ENCODE measurements around the gene SPG11. TPM values are rescaled to one million over a fixed set of nuclear protein-coding genes. Genes with fewer than 3 reads are reported as not detected.
A peak's percentile ranks its signal among the peaks of the same experiment; 100 is the strongest.

The SPG11 gene
- total and polyA plus RNA-seq, 4 donors, result 17.3 to 65.3 (median 31.3) TPM

GRCh38 chr15:44535523-44536301 lies 127.8 kb downstream of the SPG11 start:
- Histone ChIP-seq H3K4me3 (ENCODE audit: low read depth in 1 of 3, low read length in 3 of 3) (peak overlapping the region; percentile 72 to 96 (median 89)), H3K27me3 (ENCODE audit: control insufficient read depth in 4 of 4, insufficient read depth in 4 of 4, low read length in 3 of 4) (no peaks in the 10 kb centered on the region), H3K27ac (ENCODE audit: low read depth in 1 of 2, low read length in 2 of 2) (peak overlapping the region; percentile 97 to 98), H3K9ac (ENCODE audit: low read depth in 1 of 2, low read length in 2 of 2) (peak overlapping the region; percentile 63 to 89), H3K4me1 (ENCODE audit: control insufficient read depth in 4 of 4, insufficient read depth in 4 of 4, low read length in 3 of 4) (peaks cover 6 to 21% (median 16%) of the 10 kb centered on the region in 4 donors), H3K36me3 (ENCODE audit: control insufficient read depth in 4 of 4, insufficient read depth in 3 of 4, low read depth in 1 of 4, low read length in 3 of 4) (peaks cover 0 to 5% (median 0%) of the 10 kb centered on the region in 4 donors), H3K9me3 (ENCODE audit: control insufficient read depth in 4 of 4, low read length in 3 of 4) (no peaks in the 10 kb centered on the region)
- DNase-seq (ENCODE audit: low spot score), result peak; percentile 40
- WGBS, result 61% methylated on average over 36 of the region's 36 CpGs
- TF ChIP-seq JUND (IDR thresholded peaks at IDR 0.05) (peak in 1 of 2 donors; percentile 4), NR2F2 (IDR thresholded peaks at IDR 0.05) (no peak)

- no peak for TF ChIP-seq ATF3 (IDR thresholded peaks at IDR 0.05)
- no peak for TF ChIP-seq MAX (IDR thresholded peaks at IDR 0.05)
- no peak for TF ChIP-seq TAF1 (conservative IDR thresholded peaks at IDR 0.05)
- no peak for TF ChIP-seq RXRA (IDR thresholded peaks at IDR 0.05)
- TF ChIP-seq YY1 (IDR thresholded peaks at IDR 0.05), result no peak
- TF ChIP-seq ZBTB33 (IDR thresholded peaks at IDR 0.05), result no peak
- TF ChIP-seq EGR1 (IDR thresholded peaks at IDR 0.05; ENCODE audit: low read depth in 2 of 2), result no peak
- TF ChIP-seq HNF4G (IDR thresholded peaks at IDR 0.05), result no peak
- no peak for TF ChIP-seq RAD21 (IDR thresholded peaks at IDR 0.05)
- no peak for TF ChIP-seq SP1 (IDR thresholded peaks at IDR 0.05)
- no peak for TF ChIP-seq FOXA2 (IDR thresholded peaks at IDR 0.05)
- TF ChIP-seq NR2F2 (IDR thresholded peaks at IDR 0.05), result no peak
- TF ChIP-seq GABPA (IDR thresholded peaks at IDR 0.05 in 1 of 2, conservative IDR thresholded peaks at IDR 0.05 in 1 of 2), result no peak
- Histone ChIP-seq H3K9me3 (ENCODE audit: control insufficient read depth in 4 of 4, low read length in 3 of 4) (no peaks in the 10 kb centered on the region), H3K9ac (ENCODE audit: low read depth in 1 of 2, low read length in 2 of 2) (no peak overlapping the region), H3K27ac (ENCODE audit: low read depth in 1 of 2, low read length in 2 of 2) (no peak overlapping the region), H3K4me1 (ENCODE audit: control insufficient read depth in 4 of 4, insufficient read depth in 4 of 4, low read length in 3 of 4) (peaks cover 6 to 21% (median 16%) of the 10 kb centered on the region in 4 donors), H3K36me3 (ENCODE audit: control insufficient read depth in 4 of 4, insufficient read depth in 3 of 4, low read depth in 1 of 4, low read length in 3 of 4) (peaks cover 0 to 5% (median 0%) of the 10 kb centered on the region in 4 donors), H3K4me3 (ENCODE audit: low read depth in 1 of 3, low read length in 3 of 3) (no peak overlapping the region), H3K27me3 (ENCODE audit: control insufficient read depth in 4 of 4, insufficient read depth in 4 of 4, low read length in 3 of 4) (no peaks in the 10 kb centered on the region)
- DNase-seq (ENCODE audit: low spot score), result no peak
- 97% methylated on average over 8 of the region's 8 CpGs for WGBS
Observed at GRCh38 chr15:44535092-44535491, 128.4 kb downstream of the SPG11 start.

- Histone ChIP-seq H3K4me1 (ENCODE audit: control insufficient read depth in 4 of 4, insufficient read depth in 4 of 4, low read length in 3 of 4) (peaks cover 3 to 11% (median 7%) of the 10 kb centered on the region in 4 donors), H3K9ac (ENCODE audit: low read depth in 1 of 2, low read length in 2 of 2) (no peak overlapping the region), H3K4me3 (ENCODE audit: low read depth in 1 of 3, low read length in 3 of 3) (no peak overlapping the region), H3K27ac (ENCODE audit: low read depth in 1 of 2, low read length in 2 of 2) (no peak overlapping the region), H3K36me3 (ENCODE audit: control insufficient read depth in 4 of 4, insufficient read depth in 3 of 4, low read depth in 1 of 4, low read length in 3 of 4) (peaks cover 0 to 5% (median under 1%) of the 10 kb centered on the region in 4 donors), H3K9me3 (ENCODE audit: control insufficient read depth in 4 of 4, low read length in 3 of 4) (no peaks in the 10 kb centered on the region), H3K27me3 (ENCODE audit: control insufficient read depth in 4 of 4, insufficient read depth in 4 of 4, low read length in 3 of 4) (no peaks in the 10 kb centered on the region)
- WGBS, result 98% methylated on average over 3 of the region's 3 CpGs
- DNase-seq (ENCODE audit: low spot score), result no peak
- no peak for TF ChIP-seq RAD21 (IDR thresholded peaks at IDR 0.05)
- TF ChIP-seq FOXA2 (IDR thresholded peaks at IDR 0.05), result no peak
- no peak for TF ChIP-seq FOXA1 (IDR thresholded peaks at IDR 0.05)
- no peak for TF ChIP-seq YY1 (IDR thresholded peaks at IDR 0.05)
- no peak for TF ChIP-seq JUND (IDR thresholded peaks at IDR 0.05)
- no peak for TF ChIP-seq ATF3 (IDR thresholded peaks at IDR 0.05)
- TF ChIP-seq TAF1 (conservative IDR thresholded peaks at IDR 0.05), result no peak
- TF ChIP-seq GABPA (IDR thresholded peaks at IDR 0.05 in 1 of 2, conservative IDR thresholded peaks at IDR 0.05 in 1 of 2), result no peak
- no peak for TF ChIP-seq REST (IDR thresholded peaks at IDR 0.05)
- TF ChIP-seq ZBTB33 (IDR thresholded peaks at IDR 0.05), result no peak
- TF ChIP-seq EGR1 (IDR thresholded peaks at IDR 0.05; ENCODE audit: low read depth in 2 of 2), result no peak
- TF ChIP-seq RXRA (IDR thresholded peaks at IDR 0.05), result no peak
- TF ChIP-seq HNF4G (IDR thresholded peaks at IDR 0.05), result no peak
- no peak for TF ChIP-seq SP1 (IDR thresholded peaks at IDR 0.05)
Observed at GRCh38 chr15:44532689-44533088, 130.8 kb downstream of the SPG11 start.
